H9 (cell line): ENCODE data around the gene TMEM44. TPM values are rescaled to one million over a fixed set of nuclear protein-coding genes. Genes with fewer than 3 reads are reported as not detected.

ENCODE experiments used
- DNase-seq: peaks from one replicate; pipeline ENCODE4 v3.0.0-alpha.2; 2017
- H2AFZ ChIP-seq: one replicate; pipeline ENCODE4 v1.6.1; 2013; ENCODE audit warnings: mild to moderate bottlenecking, low read length, control low read depth, moderate library complexity
- H2AK5ac ChIP-seq: 2 replicates; pipeline ENCODE4 v1.6.1; 2013; ENCODE audit warnings: low read length, control low read depth, mixed read lengths; ENCODE audit not compliant: insufficient read length
- H2BK120ac ChIP-seq: one replicate; pipeline ENCODE4 v1.6.1; 2013; ENCODE audit warnings: low read depth, mild to moderate bottlenecking, low read length, control low read depth, inconsistent platforms; ENCODE audit not compliant: poor library complexity, severe bottlenecking
- H2BK12ac ChIP-seq: 2 replicates; pipeline ENCODE4 v1.6.1; 2013; ENCODE audit warnings: low read length, control low read depth, mixed read lengths, low read depth; ENCODE audit not compliant: insufficient read length
- H2BK15ac ChIP-seq: 2 replicates; pipeline ENCODE4 v1.6.1; 2013; ENCODE audit warnings: low read depth, low read length, control low read depth
- H2BK20ac ChIP-seq: one replicate; pipeline ENCODE4 v1.6.1; 2013; ENCODE audit warnings: low read depth, mild to moderate bottlenecking, low read length, control low read depth, inconsistent platforms; ENCODE audit not compliant: poor library complexity, severe bottlenecking
- H2BK5ac ChIP-seq: 2 replicates; pipeline ENCODE4 v1.6.1; 2013; ENCODE audit warnings: low read length, control low read depth, mixed read lengths; ENCODE audit not compliant: insufficient read length
- H3K14ac ChIP-seq: 2 replicates; pipeline ENCODE4 v1.6.1; 2013; ENCODE audit warnings: low read length, control low read depth; ENCODE audit not compliant: insufficient read depth
- H3K18ac ChIP-seq: 2 replicates; pipeline ENCODE4 v1.6.1; 2013; ENCODE audit warnings: low read depth, mild to moderate bottlenecking, mixed read lengths, low read length, control low read depth; ENCODE audit not compliant: insufficient read length
- H3K23ac ChIP-seq: 2 replicates; pipeline ENCODE4 v1.6.1; 2013; ENCODE audit warnings: low read length, control low read depth, mixed read lengths, low read depth; ENCODE audit not compliant: insufficient read length
- H3K23me2 ChIP-seq: 2 replicates; pipeline ENCODE4 v1.6.1; 2013; ENCODE audit warnings: low read depth, mild to moderate bottlenecking, mixed read lengths, low read length, control low read depth; ENCODE audit not compliant: insufficient read length, poor library complexity, severe bottlenecking
- H3K27ac ChIP-seq: 2 replicates; pipeline ENCODE4 v1.5.1; 2013; ENCODE audit warnings: low read length, control low read depth, mixed read lengths, low read depth; ENCODE audit not compliant: insufficient read length
- H3K27me3 ChIP-seq: 2 replicates; pipeline ENCODE4 v1.6.1; 2013; ENCODE audit warnings: low read length, control low read depth, inconsistent platforms; ENCODE audit not compliant: insufficient read depth
- H3K4ac ChIP-seq: 2 replicates; pipeline ENCODE4 v1.6.1; 2013; ENCODE audit warnings: low read depth, mild to moderate bottlenecking, control low read depth, inconsistent platforms, low read length, moderate library complexity
- H3K4me1 ChIP-seq: 2 replicates; pipeline ENCODE4 v1.6.1; 2013; ENCODE audit warnings: low read length, control low read depth, inconsistent platforms; ENCODE audit not compliant: insufficient read depth
- H3K4me2 ChIP-seq: 2 replicates; pipeline ENCODE4 v1.6.1; 2013; ENCODE audit warnings: low read length, control low read depth, mixed read lengths; ENCODE audit not compliant: insufficient read length, insufficient read depth
- H3K56ac ChIP-seq: 2 replicates; pipeline ENCODE4 v1.6.1; 2013; ENCODE audit warnings: low read depth, mild to moderate bottlenecking, mixed read lengths, low read length, control low read depth; ENCODE audit not compliant: insufficient read length
- H3K79me1 ChIP-seq: 2 replicates; pipeline ENCODE4 v1.6.1; 2013; ENCODE audit warnings: low read depth, mild to moderate bottlenecking, moderate library complexity, low read length, control low read depth, inconsistent platforms; ENCODE audit not compliant: insufficient read depth, poor library complexity, severe bottlenecking
- H3K79me2 ChIP-seq: 2 replicates; pipeline ENCODE4 v1.6.1; 2013; ENCODE audit warnings: low read length, control low read depth, inconsistent platforms; ENCODE audit not compliant: insufficient read depth
- H3K9ac ChIP-seq: 2 replicates; pipeline ENCODE4 v1.6.1; 2013; ENCODE audit warnings: low read length, control low read depth, mixed read lengths; ENCODE audit not compliant: insufficient read length; ENCODE audit errors: extremely low read depth
- H3K9me3 ChIP-seq: one replicate; pipeline ENCODE4 v1.6.1; 2013; ENCODE audit warnings: low read depth, low read length, inconsistent platforms; ENCODE audit not compliant: control insufficient read depth
- H3T11ph ChIP-seq: one replicate; pipeline ENCODE4 v1.6.1; 2013; ENCODE audit warnings: mild to moderate bottlenecking, low read length, control low read depth, inconsistent platforms
- H4K20me1 ChIP-seq: one replicate; pipeline ENCODE4 v1.6.1; 2013; ENCODE audit not compliant: control insufficient read depth, insufficient read length, insufficient read depth
- H4K5ac ChIP-seq: 2 replicates; pipeline ENCODE4 v1.6.1; 2013; ENCODE audit warnings: low read depth, mild to moderate bottlenecking, mixed read lengths, low read length, control low read depth; ENCODE audit not compliant: insufficient read length
- H4K8ac ChIP-seq: replicated peaks from 2 replicates; pipeline ENCODE4 v1.6.1; 2013; ENCODE audit warnings: low read length, control low read depth, mixed read lengths, low read depth; ENCODE audit not compliant: insufficient read length
- H4K91ac ChIP-seq: 2 replicates; pipeline ENCODE4 v1.6.1; 2013; ENCODE audit warnings: low read depth, mild to moderate bottlenecking, moderate library complexity, mixed read lengths, low read length, control low read depth; ENCODE audit not compliant: insufficient read length
- H3K27ac Mint-ChIP-seq, 3 experiments: 2 replicates in 2 of 3; 3 replicates in 1 of 3; pipeline ENCODE4 v1.8.0; 2020 to 2021; ENCODE audit warnings: mixed read lengths in 3 of 3, mild to moderate bottlenecking in 1 of 3, moderate library complexity in 1 of 3
- H3K27me3 Mint-ChIP-seq: 2 replicates; pipeline ENCODE4 v1.8.0; 2021; ENCODE audit warnings: low read depth, mild to moderate bottlenecking, moderate library complexity, mixed read lengths
- H3K36me3 Mint-ChIP-seq, 3 experiments: 2 replicates in 2 of 3; 3 replicates in 1 of 3; pipeline ENCODE4 v1.8.0; 2020 to 2021; ENCODE audit warnings: low read depth in 3 of 3, mixed read lengths in 3 of 3; ENCODE audit not compliant: insufficient read depth in 1 of 3
- H3K4me1 Mint-ChIP-seq, 2 experiments: 2 replicates each; pipeline ENCODE4 v1.8.0; 2020; ENCODE audit warnings: mixed read lengths in 2 of 2
- H3K4me3 Mint-ChIP-seq, 2 experiments: 2 replicates in 1 of 2; 3 replicates in 1 of 2; pipeline ENCODE4 v1.8.0; 2020 to 2021; ENCODE audit warnings: mild to moderate bottlenecking in 2 of 2, mixed read lengths in 2 of 2, moderate library complexity in 1 of 2
- H3K9me3 Mint-ChIP-seq, 2 experiments: 2 replicates in 1 of 2; 3 replicates in 1 of 2; pipeline ENCODE4 v1.8.0; 2020; ENCODE audit warnings: mild to moderate bottlenecking in 2 of 2, mixed read lengths in 2 of 2, moderate library complexity in 1 of 2
- WGBS: extraction: QIAGEN DNeasy Blood & Tissue Kit; methylation state at CpG from one replicate; pipeline ENCODE4 v1.1.7; 2013; ENCODE audit warnings: missing lambda C conversion rate, low lambda C conversion rate, mixed read lengths; ENCODE audit not compliant: insufficient read length; ENCODE audit errors: extremely low coverage; 5-methylcytosine and 5-hydroxymethylcytosine counted together
- total RNA-seq: library from RNA; stranded (reverse); gene quantifications from 2 replicates; pipeline ENCODE4 v1.2.1, GENCODE V29; 2021
- TF ChIP-seq, protein P1 (sequence below): fragments of 200-600 bp; sonication (generic); conservative IDR thresholded peaks from 3 replicates; pipeline ENCODE4 v1.8.0; 2021; ENCODE audit warnings: antibody characterized with exemption, mild to moderate bottlenecking

Gene TMEM44
- total RNA-seq, 1 experiment from 2014 or later = 19.8 TPM

DNA sequence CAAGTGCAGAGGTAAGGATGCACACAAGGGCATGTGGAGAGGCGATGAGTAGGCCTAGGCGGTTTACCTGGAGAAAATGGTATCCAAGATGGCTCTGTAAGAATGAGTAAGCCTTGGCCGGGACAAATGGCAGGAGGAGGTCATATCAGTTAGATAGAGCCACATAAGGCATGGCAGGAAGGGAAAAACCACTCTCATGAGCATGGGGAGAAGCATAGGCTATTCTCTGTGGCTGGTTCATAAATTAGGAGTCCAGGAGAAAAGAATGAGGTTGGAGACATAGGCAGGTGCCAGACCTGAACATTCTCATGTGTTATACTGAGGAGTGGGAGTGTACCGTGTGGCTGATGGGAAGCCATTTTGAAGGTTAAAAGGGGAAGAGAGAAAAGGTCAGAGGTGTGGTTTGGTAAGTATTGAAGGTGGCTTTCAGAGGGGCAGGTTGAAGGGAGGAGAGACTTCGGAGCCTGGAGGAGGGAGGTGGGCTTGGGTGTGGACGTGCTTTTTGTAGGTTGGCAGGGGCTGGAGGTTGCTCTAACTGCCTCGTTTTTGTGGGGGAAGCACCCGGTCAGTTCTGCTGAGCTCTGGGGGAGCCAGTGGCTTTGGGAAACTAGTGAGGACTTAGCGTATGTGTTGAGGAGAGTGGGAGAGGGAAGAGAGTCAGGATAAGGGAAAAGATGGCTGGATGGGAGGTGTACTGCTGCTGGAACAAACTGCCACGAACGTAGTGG is 47.8 kb upstream of the TMEM44 start:
- Histone ChIP-seq H2AFZ (no peak overlapping the region), H3K4me2 (no peak overlapping the region), H4K20me1 (no peaks in the 10 kb centered on the region), H4K91ac (no peak overlapping the region), H3K4me1 (no peaks in the 10 kb centered on the region), H2BK5ac (no peak overlapping the region), H2BK12ac (no peak overlapping the region), H3K27ac (no peak overlapping the region), H3K18ac (no peak overlapping the region), H4K8ac (no peak overlapping the region), H3K9me3 (no peaks in the 10 kb centered on the region), H3K23ac (no peak overlapping the region), H3T11ph (no peak overlapping the region), H3K23me2 (peaks cover 4% of the 10 kb centered on the region), H2AK5ac (no peak overlapping the region), H3K14ac (no peak overlapping the region), H2BK120ac (no peak overlapping the region), H3K4ac (no peak overlapping the region), H3K9ac (no peak overlapping the region), H3K79me1 (no peaks in the 10 kb centered on the region), H3K27me3 (peaks cover 10% of the 10 kb centered on the region; the same call in 1 of the 2 replicates), H2BK20ac (no peak overlapping the region), H3K79me2 (no peaks in the 10 kb centered on the region), H3K56ac (no peak overlapping the region), H4K5ac (no peak overlapping the region), H2BK15ac (no peak overlapping the region)
- Mint-ChIP-seq H3K27ac (no peak overlapping the region), H3K9me3 (no peaks in the 10 kb centered on the region; a peak in 1 of 5 replicates), H3K27me3 (peaks cover 49% of the 10 kb centered on the region), H3K4me3 (no peak overlapping the region), H3K4me1 (peaks cover 5 to 9% of the 10 kb centered on the region in 2 experiments; a peak in 3 of 4 replicates), H3K36me3 (no peaks in the 10 kb centered on the region)
- WGBS = no CpG with 5 or more reads among the region's 11 CpGs
- TF ChIP-seq, protein P1, sequence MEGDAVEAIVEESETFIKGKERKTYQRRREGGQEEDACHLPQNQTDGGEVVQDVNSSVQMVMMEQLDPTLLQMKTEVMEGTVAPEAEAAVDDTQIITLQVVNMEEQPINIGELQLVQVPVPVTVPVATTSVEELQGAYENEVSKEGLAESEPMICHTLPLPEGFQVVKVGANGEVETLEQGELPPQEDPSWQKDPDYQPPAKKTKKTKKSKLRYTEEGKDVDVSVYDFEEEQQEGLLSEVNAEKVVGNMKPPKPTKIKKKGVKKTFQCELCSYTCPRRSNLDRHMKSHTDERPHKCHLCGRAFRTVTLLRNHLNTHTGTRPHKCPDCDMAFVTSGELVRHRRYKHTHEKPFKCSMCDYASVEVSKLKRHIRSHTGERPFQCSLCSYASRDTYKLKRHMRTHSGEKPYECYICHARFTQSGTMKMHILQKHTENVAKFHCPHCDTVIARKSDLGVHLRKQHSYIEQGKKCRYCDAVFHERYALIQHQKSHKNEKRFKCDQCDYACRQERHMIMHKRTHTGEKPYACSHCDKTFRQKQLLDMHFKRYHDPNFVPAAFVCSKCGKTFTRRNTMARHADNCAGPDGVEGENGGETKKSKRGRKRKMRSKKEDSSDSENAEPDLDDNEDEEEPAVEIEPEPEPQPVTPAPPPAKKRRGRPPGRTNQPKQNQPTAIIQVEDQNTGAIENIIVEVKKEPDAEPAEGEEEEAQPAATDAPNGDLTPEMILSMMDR = no peak
- no peak for DNase-seq
